Stomach smooth muscle (tissue), 2 donors: ENCODE data around the gene KPNA4.

ENCODE experiments used
- H3K27ac ChIP-seq: one replicate; pipeline ENCODE4 v1.7.0; 2013; ENCODE audit warnings: mild to moderate bottlenecking, low read length, inconsistent platforms
- H3K27me3 ChIP-seq, 2 donors: one replicate each; pipeline ENCODE4 v1.7.0; 2013; ENCODE audit warnings: low read length in 2 of 2; ENCODE audit not compliant: insufficient read depth in 2 of 2, control insufficient read depth in 1 of 2
- H3K36me3 ChIP-seq, 2 donors: one replicate each; pipeline ENCODE4 v1.7.0; 2013; ENCODE audit warnings: low read length in 2 of 2; ENCODE audit not compliant: control insufficient read depth in 2 of 2, insufficient read depth in 2 of 2
- H3K4me1 ChIP-seq: one replicate; pipeline ENCODE4 v1.7.0; 2013; ENCODE audit warnings: low read length; ENCODE audit not compliant: control insufficient read depth, insufficient read depth
- H3K4me3 ChIP-seq, 2 donors: one replicate each; pipeline ENCODE4 v1.7.0; 2013; ENCODE audit warnings: low read length in 2 of 2
- H3K9ac ChIP-seq, 2 donors: one replicate each; pipeline ENCODE4 v1.7.0; 2013; ENCODE audit warnings: low read length in 2 of 2, mild to moderate bottlenecking in 1 of 2
- H3K9me3 ChIP-seq, 2 donors: one replicate each; pipeline ENCODE4 v1.7.0; 2013; ENCODE audit warnings: low read length in 2 of 2; ENCODE audit not compliant: control insufficient read depth in 2 of 2
- donor health status: healthy.
- donor health status: Pancreatic carcinoma.

KPNA4 gene

DNA sequence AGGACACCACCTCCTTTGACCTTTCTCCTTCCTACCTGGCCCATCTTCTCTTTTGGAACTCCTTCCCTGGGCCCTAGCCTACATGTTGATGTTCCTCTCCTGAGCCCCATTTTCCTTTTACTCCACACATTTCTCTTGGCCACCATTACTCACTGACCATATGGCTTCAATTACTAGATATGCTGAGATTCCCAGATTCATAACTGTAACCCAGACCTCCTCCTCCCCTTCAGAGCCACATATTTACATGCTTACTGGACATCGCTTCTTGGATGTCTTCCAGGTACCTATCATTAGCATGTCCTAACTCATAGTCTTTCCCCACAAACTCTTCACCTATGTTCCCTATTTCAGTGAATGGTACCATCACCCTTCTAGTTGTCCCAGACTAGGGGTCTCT, 91.4 kb downstream of the KPNA4 start:
- Histone ChIP-seq H3K9me3 (no peaks in the 10 kb centered on the region), H3K27me3 (no peaks in the 10 kb centered on the region), H3K4me3 (no peak overlapping the region), H3K4me1 (no peaks in the 10 kb centered on the region), H3K36me3 (no peaks in the 10 kb centered on the region), H3K9ac (no peak overlapping the region), H3K27ac (no peak overlapping the region)

DNA sequence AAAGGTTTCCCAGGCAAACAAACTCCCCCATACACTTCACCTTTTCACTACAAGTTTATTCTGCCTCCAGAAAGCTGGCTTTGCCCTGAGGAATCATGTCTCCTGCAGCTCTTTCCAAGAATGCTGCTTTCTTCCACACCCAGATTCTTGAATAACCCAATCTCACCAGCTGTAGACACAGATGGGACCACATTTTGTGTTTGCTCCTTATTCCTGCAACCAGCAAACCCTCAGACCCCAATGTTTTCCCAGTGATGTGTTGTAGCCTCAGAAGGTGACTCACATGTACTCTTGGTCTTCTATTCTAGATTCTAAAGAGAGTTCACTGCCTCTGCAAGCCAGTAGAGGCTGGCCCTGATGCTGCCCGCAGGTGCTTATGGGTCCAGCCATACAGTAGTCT, 92.2 kb downstream of the KPNA4 start:
- H3K27me3 ChIP-seq = no peaks in the 10 kb centered on the region
- H3K4me3 ChIP-seq = no peak overlapping the region
- H3K27ac ChIP-seq = no peak overlapping the region
- H3K36me3 ChIP-seq = no peaks in the 10 kb centered on the region
- no peaks in the 10 kb centered on the region for H3K4me1 ChIP-seq
- H3K9me3 ChIP-seq = no peaks in the 10 kb centered on the region
- H3K9ac ChIP-seq = no peak overlapping the region

DNA sequence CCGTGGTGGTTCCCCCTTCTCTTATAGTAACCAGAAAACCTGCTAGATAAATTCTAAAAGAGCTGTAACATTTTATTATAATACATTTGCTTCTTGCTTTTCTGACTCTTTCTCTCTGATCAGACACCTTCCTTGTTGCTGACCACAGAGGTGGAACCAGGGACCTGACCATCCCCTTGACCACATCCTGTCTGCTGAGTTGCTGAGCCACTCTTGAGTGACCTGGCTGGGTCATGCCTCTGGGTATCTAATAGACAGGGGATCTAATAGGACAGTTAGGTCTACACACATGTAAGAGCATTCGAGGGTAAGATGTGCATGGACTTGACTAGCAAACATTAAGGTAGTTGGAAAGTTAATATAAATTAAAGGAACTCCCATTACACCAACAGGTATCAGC, 93.0 kb downstream of the KPNA4 start:
- Histone ChIP-seq H3K4me1 (no peaks in the 10 kb centered on the region), H3K27me3 (no peaks in the 10 kb centered on the region), H3K4me3 (no peak overlapping the region), H3K9me3 (no peaks in the 10 kb centered on the region), H3K27ac (no peak overlapping the region), H3K36me3 (no peaks in the 10 kb centered on the region), H3K9ac (no peak overlapping the region)

DNA sequence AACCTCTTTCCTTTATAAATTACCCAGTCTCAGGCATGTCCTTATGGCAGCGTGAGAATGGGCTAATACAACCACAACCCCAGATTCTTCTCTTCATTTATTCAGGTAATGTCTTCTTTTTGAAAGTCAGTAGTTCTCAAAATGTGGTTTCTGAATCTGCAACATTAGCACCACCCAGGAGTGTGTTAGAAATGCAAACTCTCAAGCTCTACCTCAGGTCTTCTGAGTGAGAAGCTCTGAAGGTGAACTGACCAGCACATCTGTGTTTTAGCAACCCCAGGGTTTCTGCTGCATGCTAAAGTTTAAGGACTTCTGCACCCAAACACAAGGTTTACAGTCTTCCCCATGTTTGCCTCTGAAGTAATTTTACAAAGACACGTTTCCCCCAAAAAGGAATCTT, 93.5 kb downstream of the KPNA4 start:
- no peaks in the 10 kb centered on the region for H3K9me3 ChIP-seq
- H3K4me1 ChIP-seq = no peaks in the 10 kb centered on the region
- H3K4me3 ChIP-seq = no peak overlapping the region
- H3K9ac ChIP-seq = no peak overlapping the region
- no peak overlapping the region for H3K27ac ChIP-seq
- H3K27me3 ChIP-seq = no peaks in the 10 kb centered on the region
- no peaks in the 10 kb centered on the region for H3K36me3 ChIP-seq

DNA sequence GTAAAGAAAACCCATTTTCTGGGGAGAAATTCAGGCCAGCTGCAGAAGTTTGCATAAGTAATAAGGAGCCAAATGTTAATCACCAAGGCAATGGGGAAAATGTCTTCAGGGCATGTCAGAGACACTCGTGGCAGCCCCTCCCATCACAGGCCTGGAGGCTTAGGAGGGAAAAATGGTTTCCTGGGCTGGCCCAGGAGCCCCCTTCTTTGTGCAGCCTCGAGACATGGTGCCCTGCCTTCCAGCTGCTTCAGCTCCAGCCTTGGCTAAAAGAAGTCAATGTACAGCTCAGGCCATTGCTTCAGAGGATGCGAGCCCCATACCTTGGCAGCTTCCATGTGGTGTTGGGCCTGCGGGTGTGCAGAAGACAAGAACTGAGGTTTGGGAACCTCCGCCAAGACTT, 95.2 kb downstream of the KPNA4 start:
- no peaks in the 10 kb centered on the region for H3K4me1 ChIP-seq
- no peak overlapping the region for H3K4me3 ChIP-seq
- no peaks in the 10 kb centered on the region for H3K27me3 ChIP-seq
- no peak overlapping the region for H3K9ac ChIP-seq
- H3K27ac ChIP-seq = no peak overlapping the region
- no peaks in the 10 kb centered on the region for H3K36me3 ChIP-seq
- H3K9me3 ChIP-seq = no peaks in the 10 kb centered on the region

DNA sequence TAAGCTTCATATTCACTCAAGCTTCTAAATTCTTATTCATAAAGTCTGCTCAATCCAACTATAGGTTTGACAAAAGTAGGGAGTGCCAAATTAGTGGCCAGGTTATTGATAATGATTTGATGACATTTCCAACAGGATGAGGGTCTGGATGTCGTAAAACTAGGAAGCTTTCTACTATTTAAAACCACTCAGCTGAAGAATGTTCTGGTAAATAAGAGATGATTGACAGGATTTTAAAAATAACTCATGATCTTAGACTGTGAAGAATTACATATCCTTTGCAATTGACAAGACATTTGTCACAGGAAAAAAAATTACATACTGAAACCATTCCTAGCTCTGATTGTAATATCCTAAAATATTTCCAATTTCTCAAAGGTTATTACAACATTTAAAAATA, 100.4 kb downstream of the KPNA4 start:
- Histone ChIP-seq H3K27me3 (peaks cover 0 to 2% of the 10 kb centered on the region in 2 donors), H3K4me1 (no peaks in the 10 kb centered on the region), H3K9me3 (no peaks in the 10 kb centered on the region), H3K27ac (no peak overlapping the region), H3K36me3 (no peaks in the 10 kb centered on the region), H3K9ac (no peak overlapping the region), H3K4me3 (no peak overlapping the region)

DNA sequence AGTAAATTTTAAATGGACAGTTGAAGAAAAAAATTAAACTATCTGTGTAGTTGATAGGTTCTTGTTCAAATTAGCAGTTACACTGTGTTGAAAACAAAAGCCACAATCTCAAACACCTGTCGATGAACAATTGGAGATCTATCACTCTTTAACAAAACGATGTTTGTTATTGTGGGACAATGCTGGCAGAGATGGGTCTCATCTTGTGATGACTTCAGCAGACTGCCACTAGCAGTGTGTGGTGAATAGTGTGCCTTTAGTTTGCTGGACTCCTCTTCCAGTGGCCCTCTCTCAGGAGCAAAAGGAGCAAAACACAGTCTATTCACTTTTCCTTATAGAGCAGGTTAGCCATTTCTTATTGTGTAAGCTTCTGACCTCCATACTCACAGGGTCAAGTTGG, 101.0 kb downstream of the KPNA4 start:
- Histone ChIP-seq H3K9ac (no peak overlapping the region), H3K9me3 (no peaks in the 10 kb centered on the region)

DNA sequence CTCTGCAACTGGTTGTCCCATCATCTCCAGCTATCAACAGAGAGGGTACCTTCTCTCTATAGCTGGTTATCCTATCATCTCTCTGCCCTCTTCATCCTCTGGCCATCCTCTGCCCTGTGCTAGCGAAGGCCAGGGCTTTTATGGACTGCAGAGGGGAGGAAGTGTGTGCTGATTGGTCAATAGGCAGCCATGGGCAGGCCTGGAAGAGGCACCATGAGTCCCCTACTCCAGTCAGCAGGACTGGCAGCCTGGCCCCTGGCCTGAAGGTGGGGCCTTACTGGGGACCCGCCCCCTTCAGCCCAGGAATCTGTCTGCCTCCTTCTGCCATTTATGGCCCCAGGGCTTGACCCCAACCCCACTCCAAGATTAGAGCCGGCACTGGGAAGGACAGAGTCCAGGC, 105.3 kb downstream of the KPNA4 start:
- H3K27me3 ChIP-seq = peaks cover 0 to 2% of the 10 kb centered on the region in 2 donors
- H3K36me3 ChIP-seq = no peaks in the 10 kb centered on the region
- H3K9me3 ChIP-seq = no peaks in the 10 kb centered on the region
- no peak overlapping the region for H3K4me3 ChIP-seq
- H3K4me1 ChIP-seq = no peaks in the 10 kb centered on the region
- H3K27ac ChIP-seq = no peak overlapping the region
- no peak overlapping the region for H3K9ac ChIP-seq

More for the DNA sequence above, 101.0 kb downstream of the KPNA4 start:
- no peaks in the 10 kb centered on the region for H3K36me3 ChIP-seq
- no peaks in the 10 kb centered on the region for H3K4me1 ChIP-seq
- no peak overlapping the region for H3K4me3 ChIP-seq
- H3K27me3 ChIP-seq = peaks cover 0 to 2% of the 10 kb centered on the region in 2 donors
- H3K27ac ChIP-seq = no peak overlapping the region

DNA sequence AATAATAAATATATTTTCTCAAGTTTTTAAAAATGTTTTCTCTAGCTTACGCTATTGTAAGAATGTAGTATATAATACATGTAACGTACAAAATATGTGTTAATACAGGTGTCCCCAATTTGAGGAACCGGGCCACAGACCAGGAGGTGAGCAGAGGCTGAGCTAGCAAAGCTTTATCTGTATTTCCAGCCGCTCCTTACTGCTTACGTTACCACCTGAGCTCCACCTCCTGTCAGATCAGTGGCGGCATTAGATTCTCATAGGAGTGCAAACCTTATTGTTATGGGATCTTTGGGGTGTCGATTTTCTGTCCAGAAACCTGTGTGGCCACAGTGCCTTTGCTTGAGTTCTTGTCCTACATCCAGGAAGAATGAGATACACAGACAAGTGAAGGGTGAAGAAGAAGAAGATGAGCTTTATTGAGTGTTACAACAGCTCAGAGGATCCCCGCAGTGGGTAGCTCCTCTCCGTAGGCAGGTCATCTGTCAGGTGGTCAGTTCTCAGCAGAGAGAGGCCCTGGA, 105.9 kb downstream of the KPNA4 start:
- H3K4me3 ChIP-seq = no peak overlapping the region
- no peak overlapping the region for H3K9ac ChIP-seq

DNA sequence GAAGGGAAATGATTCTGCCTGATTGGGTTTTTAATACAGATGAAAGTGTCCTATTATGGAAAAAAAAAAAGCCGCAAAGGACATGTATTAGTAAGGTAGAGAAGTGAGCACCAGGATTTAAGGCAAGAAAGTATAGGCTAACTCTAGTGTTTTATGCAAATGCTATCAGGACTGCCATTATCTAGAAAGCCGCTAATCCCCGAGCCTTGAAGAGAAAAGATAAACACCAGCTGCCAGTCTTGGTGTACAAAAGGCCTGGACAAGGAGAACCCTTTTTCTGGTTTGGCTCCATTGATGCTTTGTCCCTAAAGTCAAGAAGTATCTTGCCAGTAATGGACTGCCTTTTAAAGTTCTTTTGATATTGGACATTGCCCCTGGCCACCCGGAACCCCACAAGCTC, 107.2 kb downstream of the KPNA4 start:
- Histone ChIP-seq H3K9ac (no peak overlapping the region), H3K4me1 (no peaks in the 10 kb centered on the region), H3K9me3 (no peaks in the 10 kb centered on the region), H3K36me3 (no peaks in the 10 kb centered on the region), H3K4me3 (no peak overlapping the region), H3K27ac (no peak overlapping the region), H3K27me3 (peaks cover 0 to 2% of the 10 kb centered on the region in 2 donors)

More for the DNA sequence above, 105.9 kb downstream of the KPNA4 start:
- Histone ChIP-seq H3K27me3 (peaks cover 0 to 2% of the 10 kb centered on the region in 2 donors), H3K27ac (no peak overlapping the region), H3K36me3 (no peaks in the 10 kb centered on the region), H3K9me3 (no peaks in the 10 kb centered on the region), H3K4me1 (no peaks in the 10 kb centered on the region)

DNA sequence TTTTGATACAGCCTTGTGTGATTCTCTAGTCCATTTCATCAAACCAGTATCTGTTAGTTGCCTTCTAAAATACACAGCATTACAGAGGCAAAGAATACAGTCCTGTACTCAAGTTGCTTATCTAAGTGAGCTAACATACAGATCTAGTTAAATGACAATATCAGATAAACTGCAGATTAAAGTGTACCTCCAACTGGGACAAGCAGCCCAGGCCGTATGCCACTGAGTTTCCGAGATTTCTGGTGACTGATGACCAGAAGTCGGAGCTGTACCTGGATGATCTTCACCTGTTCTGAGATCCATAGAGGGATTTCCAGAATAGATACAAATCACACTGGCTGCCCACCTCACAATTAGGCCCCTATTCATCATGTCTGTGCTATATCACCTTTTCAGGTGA, 109.5 kb downstream of the KPNA4 start:
- no peak overlapping the region for H3K27ac ChIP-seq
- H3K4me3 ChIP-seq = no peak overlapping the region
- no peaks in the 10 kb centered on the region for H3K9me3 ChIP-seq
- H3K9ac ChIP-seq = no peak overlapping the region
- no peaks in the 10 kb centered on the region for H3K36me3 ChIP-seq
- H3K4me1 ChIP-seq = no peaks in the 10 kb centered on the region
- H3K27me3 ChIP-seq = no peaks in the 10 kb centered on the region
